ENCODE measurements around the gene SLC46A1.
"Not testable (repeated sequence)": the region's sequence is repeated elsewhere in the genome, so short reads cannot be mapped to it uniquely, and the experiment has no call there.

SLC46A1 gene

GRCh38 chr17:28405632-28406472, at the start of gene SLC46A1:
Gene SLC46A1 (minus strand): TSS chr17:28406212. CDS start chr17:28406114, 98 bp downstream.
- DNase-seq (ENCODE audit: low read depth in 2 of 2) = peak in 1 of 2 donors; percentile 61

- no peak for DNase-seq (ENCODE audit: low read depth in 2 of 2)
Observed at GRCh38 chr17:28449859-28450258, 43.8 kb upstream of the SLC46A1 start.

- DNase-seq (ENCODE audit: low read depth in 2 of 2) = no peak
Observed at GRCh38 chr17:28447396-28447760, 41.4 kb upstream of the SLC46A1 start.

DNA sequence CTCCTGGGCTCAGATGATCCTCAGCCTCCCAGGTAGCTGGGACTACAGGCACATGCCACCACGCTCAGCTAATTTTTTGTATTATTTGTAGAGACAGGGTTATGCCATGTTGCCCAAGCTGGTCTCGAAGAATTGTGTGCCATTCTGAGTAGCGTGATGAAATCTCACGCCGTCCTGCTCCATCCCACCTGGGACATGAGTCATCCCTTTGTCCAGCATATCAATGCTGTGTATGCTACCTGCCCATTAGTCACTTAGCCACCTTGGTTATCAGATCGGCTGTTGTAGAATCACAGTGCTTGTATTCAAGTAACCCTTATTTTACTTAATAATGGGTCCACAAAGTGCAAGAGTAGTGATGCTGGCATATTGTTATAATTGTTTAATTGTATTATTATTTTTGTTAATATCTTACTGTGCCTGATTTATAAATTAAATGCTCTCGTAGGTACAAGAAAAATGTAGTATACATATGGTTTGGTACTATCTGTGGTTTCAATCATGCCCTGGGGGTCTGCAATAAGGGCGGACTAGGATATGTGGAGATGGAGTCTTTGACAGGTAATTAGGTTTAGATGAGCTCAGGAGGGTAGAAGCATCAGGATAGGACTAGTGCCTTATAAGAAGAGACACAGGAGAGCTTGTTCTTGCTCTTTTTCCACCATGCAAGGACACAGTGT, 40.8 kb upstream of the SLC46A1 start:
- no peak for DNase-seq (ENCODE audit: low read depth in 2 of 2)

- DNase-seq (ENCODE audit: low read depth in 2 of 2) = no peak
Observed at GRCh38 chr17:28443901-28444638, 38.1 kb upstream of the SLC46A1 start.

- DNase-seq (ENCODE audit: low read depth in 2 of 2) = not testable (repeated sequence)
Observed at GRCh38 chr17:28434326-28434725, 28.3 kb upstream of the SLC46A1 start.

GRCh38 chr17:28433721-28434120, 27.7 kb upstream of the SLC46A1 start:
- no peak for DNase-seq (ENCODE audit: low read depth in 2 of 2)

- not testable (repeated sequence) for DNase-seq (ENCODE audit: low read depth in 2 of 2)
Observed at GRCh38 chr17:28427982-28428381, 22.0 kb upstream of the SLC46A1 start.

GRCh38 chr17:28427371-28427770, 21.4 kb upstream of the SLC46A1 start:
- DNase-seq (ENCODE audit: low read depth in 2 of 2) = no peak

DNA sequence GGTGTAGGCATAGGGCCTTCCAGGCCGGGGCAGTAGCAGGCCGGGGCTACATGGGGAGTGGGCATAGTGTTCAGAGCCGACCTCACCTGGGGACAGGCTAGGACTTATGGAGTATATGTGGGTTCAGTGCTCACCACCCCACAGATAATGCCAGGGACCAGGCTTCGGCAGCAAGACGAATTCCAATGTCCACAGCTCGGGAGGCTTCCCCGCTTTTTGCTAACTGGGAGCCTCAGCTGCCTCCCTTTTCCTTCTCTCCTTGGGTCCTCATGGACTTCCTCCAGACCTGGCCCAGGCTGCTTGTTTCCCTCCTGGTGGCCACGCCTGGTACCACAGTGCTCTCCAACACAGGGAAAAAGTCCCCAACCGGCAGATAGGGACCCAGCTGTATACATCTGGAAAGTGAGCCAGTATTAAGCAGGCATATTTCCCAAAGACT, 20.1 kb upstream of the SLC46A1 start:
- DNase-seq (ENCODE audit: low read depth in 2 of 2) = no peak

- DNase-seq (ENCODE audit: low read depth in 2 of 2) = no peak
Observed at GRCh38 chr17:28425206-28425605, 19.2 kb upstream of the SLC46A1 start.

GRCh38 chr17:28421787-28422305, 15.8 kb upstream of the SLC46A1 start:
- DNase-seq (ENCODE audit: low read depth in 2 of 2) = no peak

GRCh38 chr17:28416703-28417311, 10.8 kb upstream of the SLC46A1 start:
- DNase-seq (ENCODE audit: low read depth in 2 of 2) = peak in 1 of 2 donors; percentile 51

- no peak for DNase-seq (ENCODE audit: low read depth in 2 of 2)
Observed at GRCh38 chr17:28415886-28416285, 9.9 kb upstream of the SLC46A1 start.

DNA sequence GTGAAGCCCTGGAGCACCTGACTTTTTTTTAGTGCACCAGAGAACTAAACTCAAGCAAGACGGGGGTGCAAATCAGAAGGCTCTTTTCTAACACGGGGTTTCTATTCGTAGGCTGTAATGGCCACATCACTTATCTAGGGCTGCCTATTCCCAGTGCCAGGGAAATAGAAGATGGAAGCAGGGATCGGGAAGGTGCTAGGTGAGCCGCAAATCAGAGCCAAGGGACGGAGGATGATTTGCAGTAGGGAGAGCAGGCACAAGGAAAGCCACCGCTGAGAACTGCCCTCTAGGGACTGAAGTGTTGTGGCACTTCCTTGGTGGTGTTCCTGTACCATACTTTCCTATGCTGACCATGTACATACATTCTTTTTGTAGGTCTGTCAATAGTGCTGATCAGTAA, 7.8 kb upstream of the SLC46A1 start:
- no peak for DNase-seq (ENCODE audit: low read depth in 2 of 2)

GRCh38 chr17:28412099-28412498, 6.1 kb upstream of the SLC46A1 start:
- DNase-seq (ENCODE audit: low read depth in 2 of 2) = no peak

DNA sequence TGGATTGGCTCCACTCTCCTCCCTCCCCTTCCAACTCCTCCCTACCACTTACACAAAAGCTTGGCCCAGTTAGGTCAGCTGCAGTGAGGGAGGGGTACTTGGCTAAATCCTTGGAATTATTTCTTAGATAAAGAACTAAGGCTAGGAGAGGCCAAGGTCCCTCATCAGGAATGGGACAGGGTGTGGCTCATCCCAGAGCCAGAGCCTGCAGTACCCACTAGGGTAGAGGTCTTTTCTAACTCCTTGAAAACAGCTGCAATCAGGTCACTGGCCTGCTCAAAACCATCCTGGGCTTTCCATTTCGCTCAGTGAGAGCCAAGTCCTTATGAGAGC, 1.9 kb upstream of the SLC46A1 start:
- DNase-seq (ENCODE audit: low read depth in 2 of 2) = no peak

- DNase-seq (ENCODE audit: low read depth in 2 of 2) = no peak
Observed at GRCh38 chr17:28407130-28407973, 1.3 kb upstream of the SLC46A1 start.

GRCh38 chr17:28406473-28406814, 432 bp upstream of the SLC46A1 start:
- no peak for DNase-seq (ENCODE audit: low read depth in 2 of 2)

- no peak for DNase-seq (ENCODE audit: low read depth in 2 of 2)
Observed at GRCh38 chr17:28404812-28405570, 1.0 kb downstream of the SLC46A1 start.
